Activated naive CD4-positive, alpha-beta T cell treated with anti-CD3 and anti-CD28 coated beads, Interleukin-2, amount 50 U/mL, for 24 hours (primary cell): Measurements from ENCODE around the gene CEBPZ.

Source experiments
- H3K27ac Mint-ChIP-seq: one replicate; pipeline ENCODE4 v1.8.0; 2021; ENCODE audit warnings: mild to moderate bottlenecking, mixed read lengths
- H3K27me3 Mint-ChIP-seq: one replicate; pipeline ENCODE4 v1.8.0; 2021; ENCODE audit warnings: mixed read lengths
- H3K36me3 Mint-ChIP-seq: one replicate; pipeline ENCODE4 v1.8.0; 2021; ENCODE audit warnings: mixed read lengths
- H3K4me1 Mint-ChIP-seq: one replicate; pipeline ENCODE4 v1.8.0; 2021; ENCODE audit warnings: mixed read lengths
- H3K4me3 Mint-ChIP-seq: one replicate; pipeline ENCODE4 v1.8.0; 2021; ENCODE audit warnings: mild to moderate bottlenecking, mixed read lengths
- H3K9me3 Mint-ChIP-seq: one replicate; pipeline ENCODE4 v1.8.0; 2021; ENCODE audit warnings: mixed read lengths

CEBPZ gene

GRCh38 chr2:37231241-37232130 is at the start of gene CEBPZ, which contains the start of gene NDUFAF7:
CEBPZ (minus strand) TSS chr2:37231596; CDS start chr2:37231567, 29 bp downstream.
NDUFAF7 (plus strand) TSS chr2:37231658; CDS start chr2:37231706, 48 bp downstream.
- H3K36me3 Mint-ChIP-seq = peaks cover 22% of the 10 kb centered on the region
- no peaks in the 10 kb centered on the region for H3K9me3 Mint-ChIP-seq
- H3K4me1 Mint-ChIP-seq = peaks cover 57% of the 10 kb centered on the region
- H3K27ac Mint-ChIP-seq = no peak within 1 kb of the TSS
- H3K27me3 Mint-ChIP-seq = no peaks in the 10 kb centered on the region
- H3K4me3 Mint-ChIP-seq = no peak within 1 kb of the TSS

DNA sequence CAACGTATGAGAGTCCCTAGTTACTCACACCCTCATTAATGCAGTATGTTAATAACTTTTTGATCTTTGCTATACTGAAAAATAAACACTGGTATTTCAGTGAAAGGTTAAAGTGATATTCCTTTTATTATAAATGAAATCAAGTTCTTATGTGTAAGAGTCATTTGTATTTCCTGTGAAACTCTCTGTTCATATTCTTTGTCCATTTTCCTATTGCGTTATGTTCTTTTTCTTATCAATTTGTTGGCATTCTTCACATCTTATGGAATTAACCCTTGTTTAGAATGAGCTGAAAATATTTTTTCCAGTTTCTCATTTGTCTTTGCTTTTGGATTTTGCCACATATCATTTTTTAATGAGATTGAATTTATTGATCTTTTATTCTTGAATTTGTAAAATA is 44.9 kb upstream of the CEBPZ start:
- Mint-ChIP-seq H3K4me3 (no peak overlapping the region), H3K27me3 (no peaks in the 10 kb centered on the region), H3K9me3 (no peaks in the 10 kb centered on the region), H3K27ac (no peak overlapping the region), H3K36me3 (peaks cover 11% of the 10 kb centered on the region), H3K4me1 (no peaks in the 10 kb centered on the region)

- no peaks in the 10 kb centered on the region for H3K27me3 Mint-ChIP-seq
- H3K4me1 Mint-ChIP-seq = no peaks in the 10 kb centered on the region
- no peak overlapping the region for H3K27ac Mint-ChIP-seq
- no peak overlapping the region for H3K4me3 Mint-ChIP-seq
- H3K9me3 Mint-ChIP-seq = no peaks in the 10 kb centered on the region
- peaks cover 14% of the 10 kb centered on the region for H3K36me3 Mint-ChIP-seq
Observed at GRCh38 chr2:37274359-37274965, 43.1 kb upstream of the CEBPZ start.

DNA sequence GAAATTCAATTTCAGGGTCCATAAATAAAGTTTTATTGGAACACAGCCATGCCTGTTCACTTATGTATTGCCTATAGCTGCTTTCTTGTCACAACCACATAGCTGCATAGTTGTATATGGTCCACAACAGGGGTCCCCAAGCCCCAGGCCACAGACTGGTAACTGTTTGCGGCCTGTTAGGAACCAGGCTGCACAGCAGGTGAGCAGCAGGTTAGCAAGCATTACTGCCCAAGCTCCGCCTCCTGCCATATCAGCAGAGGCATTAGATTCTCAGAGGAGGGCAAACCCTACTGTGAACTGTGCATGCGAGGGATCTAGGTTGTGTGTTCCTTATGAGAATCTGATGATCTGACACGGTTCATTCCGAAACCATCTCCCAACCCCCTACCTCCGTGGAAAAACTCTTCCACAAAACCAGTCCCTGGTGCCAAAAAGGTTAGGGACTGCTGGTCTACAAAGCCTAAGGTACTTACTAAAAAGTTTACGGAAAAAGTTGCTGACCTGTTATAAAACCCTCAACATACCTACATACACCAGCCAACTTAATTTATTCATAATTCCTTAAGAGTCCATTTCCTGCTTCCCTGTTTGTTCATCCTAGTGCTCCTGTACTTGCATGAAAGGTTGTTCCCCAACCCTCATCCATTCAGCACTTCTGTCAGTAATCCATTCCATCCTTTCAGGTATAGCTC is 40.1 kb upstream of the CEBPZ start:
- H3K4me1 Mint-ChIP-seq = peaks cover 10% of the 10 kb centered on the region
- H3K27me3 Mint-ChIP-seq = no peaks in the 10 kb centered on the region
- H3K36me3 Mint-ChIP-seq = peaks cover 26% of the 10 kb centered on the region
- no peaks in the 10 kb centered on the region for H3K9me3 Mint-ChIP-seq
- H3K4me3 Mint-ChIP-seq = no peak overlapping the region
- no peak overlapping the region for H3K27ac Mint-ChIP-seq

GRCh38 chr2:37268111-37268510 is 36.7 kb upstream of the CEBPZ start:
- Mint-ChIP-seq H3K4me3 (no peak overlapping the region), H3K4me1 (peaks cover 18% of the 10 kb centered on the region), H3K27me3 (no peaks in the 10 kb centered on the region), H3K9me3 (no peaks in the 10 kb centered on the region), H3K27ac (no peak overlapping the region), H3K36me3 (peaks cover 31% of the 10 kb centered on the region)

DNA sequence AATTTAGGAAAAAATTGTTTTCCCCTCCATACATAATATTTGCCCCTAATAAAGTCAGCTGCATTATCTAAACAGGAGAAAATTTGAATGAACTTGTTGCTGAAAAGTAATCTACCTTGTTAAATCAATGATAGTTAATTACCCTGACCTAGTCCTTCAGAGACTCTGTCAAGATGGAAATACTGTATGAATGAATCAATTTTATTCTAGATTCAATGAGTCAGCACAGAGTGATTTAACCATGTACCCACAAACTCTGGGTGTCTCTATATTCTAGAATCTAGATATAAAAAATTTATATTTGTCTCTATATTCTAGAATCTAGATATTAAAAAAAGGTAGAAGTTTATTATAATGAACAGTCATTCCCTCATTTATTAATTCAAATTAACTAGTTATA is 36.3 kb upstream of the CEBPZ start:
- peaks cover 32% of the 10 kb centered on the region for H3K36me3 Mint-ChIP-seq
- peak overlapping the region; percentile 24 for H3K4me3 Mint-ChIP-seq

DNA sequence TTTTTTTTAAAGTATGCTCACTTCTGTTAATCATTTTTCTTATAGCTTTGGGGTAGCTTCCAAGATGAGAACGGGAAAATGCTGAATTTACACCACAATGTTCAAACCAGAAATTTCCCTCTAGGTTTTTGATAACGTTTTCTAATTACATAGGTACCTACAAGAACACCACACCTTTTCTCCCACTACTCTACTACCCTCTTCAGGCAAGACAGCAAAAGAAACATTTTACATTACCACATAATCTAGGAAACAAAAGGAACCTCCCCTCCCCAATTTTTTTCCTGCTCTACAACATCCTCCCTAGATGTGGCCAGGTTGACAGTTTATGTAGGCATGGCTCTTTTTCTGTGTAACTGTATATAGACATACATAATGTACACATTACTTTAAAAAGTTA is 32.4 kb upstream of the CEBPZ start:
- Mint-ChIP-seq H3K36me3 (peaks cover 22% of the 10 kb centered on the region), H3K4me3 (no peak overlapping the region), H3K4me1 (peaks cover 23% of the 10 kb centered on the region), H3K27ac (peak overlapping the region; percentile 57), H3K9me3 (no peaks in the 10 kb centered on the region), H3K27me3 (no peaks in the 10 kb centered on the region)

More for the DNA sequence above, 36.3 kb upstream of the CEBPZ start:
- H3K27ac Mint-ChIP-seq = peak overlapping the region; percentile 77
- no peaks in the 10 kb centered on the region for H3K9me3 Mint-ChIP-seq
- H3K27me3 Mint-ChIP-seq = no peaks in the 10 kb centered on the region
- peaks cover 21% of the 10 kb centered on the region for H3K4me1 Mint-ChIP-seq

- no peak overlapping the region for H3K27ac Mint-ChIP-seq
- no peak overlapping the region for H3K4me3 Mint-ChIP-seq
- no peaks in the 10 kb centered on the region for H3K27me3 Mint-ChIP-seq
- peaks cover 15% of the 10 kb centered on the region for H3K4me1 Mint-ChIP-seq
- H3K36me3 Mint-ChIP-seq = peaks cover 14% of the 10 kb centered on the region
- no peaks in the 10 kb centered on the region for H3K9me3 Mint-ChIP-seq
Observed at GRCh38 chr2:37262522-37262921, 31.1 kb upstream of the CEBPZ start.

DNA sequence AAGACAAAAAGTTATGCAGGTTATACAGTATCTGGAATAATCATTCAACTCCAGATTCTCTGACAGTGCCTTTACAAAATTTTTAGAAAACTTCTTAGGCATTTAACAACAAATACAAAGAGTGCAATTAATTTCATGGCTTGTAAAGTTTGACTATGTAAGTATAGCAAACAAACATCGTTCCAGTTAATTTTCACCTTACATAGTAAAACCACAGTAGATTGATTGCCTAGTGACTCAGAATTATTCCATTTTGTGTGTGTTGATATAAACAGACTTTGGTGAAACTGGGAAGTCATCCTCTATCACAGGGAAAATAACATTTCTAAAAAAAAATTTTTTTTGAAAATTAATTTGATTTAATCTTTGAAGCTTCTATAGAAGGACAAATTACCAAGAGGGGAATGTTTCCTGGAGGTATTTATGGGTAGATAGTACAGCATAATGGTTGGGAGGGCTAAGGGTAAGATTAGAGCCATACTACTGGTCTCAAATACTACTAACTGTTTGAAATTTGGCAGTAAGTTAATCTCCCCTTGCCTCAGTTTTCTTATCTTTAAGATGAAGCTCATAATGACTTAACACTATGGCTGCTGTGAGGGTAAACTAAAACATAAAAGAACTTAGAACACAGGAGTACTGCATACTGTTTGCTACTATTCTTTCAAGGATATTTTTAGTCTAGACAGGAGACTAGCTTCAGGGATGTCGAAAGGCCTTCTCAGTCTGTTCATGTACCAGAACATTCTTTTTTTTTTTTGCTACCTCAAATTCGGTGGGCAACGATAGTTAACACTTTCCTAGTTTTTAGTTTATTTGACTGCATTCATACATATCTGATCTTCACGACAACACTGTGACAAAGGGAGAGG is 19.7 kb upstream of the CEBPZ start:
- Mint-ChIP-seq H3K4me1 (peaks cover 14% of the 10 kb centered on the region), H3K9me3 (no peaks in the 10 kb centered on the region), H3K36me3 (peaks cover 28% of the 10 kb centered on the region), H3K27ac (peak overlapping the region; percentile 66), H3K27me3 (no peaks in the 10 kb centered on the region), H3K4me3 (no peak overlapping the region)

DNA sequence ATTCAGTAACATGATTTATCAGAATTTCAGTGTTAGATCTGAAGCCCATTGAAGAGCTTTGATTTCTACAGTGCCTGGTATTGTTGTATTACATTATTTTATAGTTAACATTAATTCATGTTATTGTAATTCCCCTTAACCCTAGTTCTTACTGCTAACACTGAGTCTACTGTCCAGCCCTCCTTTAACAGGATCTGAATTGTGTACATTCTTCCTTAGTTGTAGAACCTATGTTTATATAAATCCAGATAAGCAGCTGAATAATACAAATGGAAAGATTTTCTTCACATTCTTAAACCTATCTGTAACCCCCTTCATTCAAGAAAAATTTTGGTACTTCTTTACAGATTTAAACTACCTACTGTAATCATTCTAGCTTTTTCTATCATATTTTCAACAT is 14.8 kb upstream of the CEBPZ start:
- peak overlapping the region; percentile 41 for H3K27ac Mint-ChIP-seq
- peaks cover 30% of the 10 kb centered on the region for H3K36me3 Mint-ChIP-seq
- no peaks in the 10 kb centered on the region for H3K9me3 Mint-ChIP-seq
- H3K4me1 Mint-ChIP-seq = peaks cover 21% of the 10 kb centered on the region
- H3K4me3 Mint-ChIP-seq = no peak overlapping the region
- H3K27me3 Mint-ChIP-seq = no peaks in the 10 kb centered on the region

DNA sequence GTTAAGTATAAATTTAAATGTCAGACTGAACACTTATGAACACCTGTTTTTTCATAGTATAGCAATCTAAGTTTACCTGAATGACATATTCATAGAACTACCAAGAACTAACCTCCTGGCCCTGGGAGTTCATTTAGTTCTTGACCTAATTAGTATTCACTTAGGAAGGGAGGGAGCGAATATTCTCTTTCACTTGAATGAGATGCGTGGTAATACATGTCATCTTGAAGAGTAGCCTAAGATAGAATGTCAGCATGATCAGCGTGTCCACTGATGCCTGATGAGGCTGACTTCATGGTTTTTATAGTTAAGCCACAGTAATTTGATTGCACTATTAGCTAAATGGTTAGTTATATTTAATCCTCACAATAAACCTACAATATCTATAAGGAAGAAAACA is 13.4 kb upstream of the CEBPZ start:
- H3K27ac Mint-ChIP-seq = no peak overlapping the region
- H3K4me1 Mint-ChIP-seq = peaks cover 29% of the 10 kb centered on the region
- peaks cover 32% of the 10 kb centered on the region for H3K36me3 Mint-ChIP-seq
- no peaks in the 10 kb centered on the region for H3K27me3 Mint-ChIP-seq
- no peaks in the 10 kb centered on the region for H3K9me3 Mint-ChIP-seq
- H3K4me3 Mint-ChIP-seq = no peak overlapping the region

DNA sequence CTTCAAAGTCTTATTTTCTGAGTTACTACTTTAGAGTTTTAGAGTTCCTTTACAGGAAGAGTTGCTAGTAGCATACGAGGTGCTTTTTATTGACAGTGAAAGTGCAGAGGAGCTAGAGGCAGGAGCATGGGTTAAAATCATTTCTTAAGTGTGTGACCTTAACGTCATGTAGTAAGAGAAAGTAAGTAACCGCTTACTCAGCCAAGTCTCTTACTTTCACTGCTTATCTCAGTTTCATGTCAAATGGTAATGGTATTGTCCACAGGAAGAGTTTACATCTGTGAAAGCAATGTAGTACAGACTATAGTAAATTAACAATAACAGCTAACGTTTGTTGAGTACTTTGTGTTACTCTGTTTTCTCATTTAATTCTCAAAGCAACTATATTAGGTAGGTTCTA is 12.6 kb upstream of the CEBPZ start:
- peak overlapping the region; percentile 31 for H3K27ac Mint-ChIP-seq
- H3K27me3 Mint-ChIP-seq = no peaks in the 10 kb centered on the region
- peaks cover 31% of the 10 kb centered on the region for H3K36me3 Mint-ChIP-seq
- no peaks in the 10 kb centered on the region for H3K9me3 Mint-ChIP-seq
- H3K4me1 Mint-ChIP-seq = peaks cover 30% of the 10 kb centered on the region
- peak overlapping the region; percentile 23 for H3K4me3 Mint-ChIP-seq

DNA sequence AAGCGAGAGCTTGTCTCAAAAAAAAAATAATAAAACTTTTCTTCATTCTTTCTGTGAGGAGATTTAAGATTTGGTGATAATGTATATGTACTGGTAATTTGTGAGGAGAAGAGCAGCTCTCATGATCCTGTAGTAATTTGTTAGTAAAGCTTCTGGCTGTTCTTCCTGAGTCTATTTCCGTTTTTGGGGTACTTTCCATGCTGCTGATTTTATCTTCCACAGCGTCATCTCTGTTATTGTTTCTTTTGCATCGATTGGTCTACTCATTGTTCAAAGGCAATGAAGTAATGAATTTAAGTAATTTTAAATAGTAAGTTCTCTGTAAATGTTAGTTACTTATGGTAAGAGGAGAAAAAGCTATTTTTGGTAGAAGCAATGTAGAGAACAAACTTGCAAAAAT is 12.0 kb upstream of the CEBPZ start:
- H3K4me3 Mint-ChIP-seq = peak overlapping the region; percentile 23
- H3K36me3 Mint-ChIP-seq = peaks cover 34% of the 10 kb centered on the region
- H3K27ac Mint-ChIP-seq = peak overlapping the region; percentile 31
- peaks cover 30% of the 10 kb centered on the region for H3K4me1 Mint-ChIP-seq
- H3K9me3 Mint-ChIP-seq = no peaks in the 10 kb centered on the region
- H3K27me3 Mint-ChIP-seq = no peaks in the 10 kb centered on the region

DNA sequence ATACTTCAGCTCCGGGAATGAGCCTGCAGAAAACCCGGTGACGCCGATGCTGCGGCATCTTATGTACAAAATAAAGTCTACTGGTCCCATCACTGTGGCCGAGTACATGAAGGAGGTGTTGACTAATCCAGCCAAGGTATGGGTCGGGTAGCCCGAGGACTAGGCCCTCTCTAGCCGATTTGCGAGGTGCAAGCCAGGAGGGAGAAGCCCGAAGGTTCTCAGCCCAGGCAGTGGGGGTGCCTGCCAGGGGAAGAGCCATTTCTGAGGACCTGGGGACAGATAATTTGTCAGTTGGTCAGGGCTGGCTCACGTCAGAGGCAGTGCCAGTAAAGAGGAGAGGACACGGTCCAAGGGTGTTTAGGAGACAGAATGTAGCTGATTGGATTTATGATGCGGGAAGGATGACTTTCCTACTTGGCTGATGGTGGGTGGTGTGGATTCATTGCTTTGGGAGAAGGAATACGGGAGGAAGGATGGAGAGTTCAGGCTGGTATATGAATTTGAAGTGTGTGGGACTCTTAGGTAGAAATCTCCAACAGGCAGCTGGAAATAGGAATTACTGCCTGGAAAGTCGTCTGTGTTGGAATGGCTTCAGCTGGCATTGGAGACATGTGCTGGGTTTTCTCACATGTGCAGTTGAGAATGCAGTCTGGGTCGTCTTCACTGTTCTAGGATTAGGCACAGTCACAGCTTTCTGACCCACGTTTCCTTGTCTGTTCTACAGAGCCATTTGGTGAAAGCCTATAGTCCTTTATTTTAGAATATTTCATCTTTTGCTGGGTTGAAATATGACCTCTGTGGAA is 936 bp upstream of the CEBPZ start:
- Mint-ChIP-seq H3K9me3 (no peaks in the 10 kb centered on the region), H3K36me3 (peaks cover 17% of the 10 kb centered on the region), H3K27me3 (no peaks in the 10 kb centered on the region)

More for the DNA sequence above, 936 bp upstream of the CEBPZ start:
- Mint-ChIP-seq H3K27ac (no peak overlapping the region), H3K4me1 (peaks cover 48% of the 10 kb centered on the region), H3K4me3 (no peak overlapping the region)
